GM12891 (cell line): ENCODE measurements around the gene BICC1.

ENCODE experiments used
- POLR2A ChIP-seq: IDR thresholded peaks from 2 replicates; pipeline ENCODE4 v1.6.1; 2011; ENCODE audit warnings: low read depth, low read length, control low read depth
- POLR2AphosphoS5 ChIP-seq: IDR thresholded peaks from 2 replicates; pipeline ENCODE4 v1.6.1; 2011; ENCODE audit warnings: low read depth, low read length, control low read depth
- TAF1 ChIP-seq: IDR thresholded peaks from 2 replicates; pipeline ENCODE4 v1.6.1; 2011; ENCODE audit warnings: low read depth, low read length, control low read depth

DNA sequence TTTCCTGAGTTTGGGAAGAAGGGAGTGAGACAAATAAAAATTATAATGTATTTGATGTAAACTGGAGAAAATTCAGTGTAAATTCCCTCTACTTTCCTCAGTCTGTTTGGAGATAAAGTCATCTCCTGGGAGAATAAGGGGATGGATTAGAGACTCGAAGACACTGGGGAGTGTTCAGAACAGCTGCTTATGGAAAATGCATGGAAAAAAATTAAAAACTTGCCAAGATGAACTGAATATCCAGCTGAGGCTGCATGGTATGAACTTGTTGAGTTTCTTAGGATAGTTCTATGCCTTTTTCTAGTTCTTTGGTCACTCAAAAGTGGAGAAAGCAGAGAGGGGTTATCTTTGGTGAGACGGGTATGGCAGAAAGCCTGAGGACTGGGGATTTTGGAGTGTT, 210.5 kb downstream of the BICC1 start:
- TF ChIP-seq TAF1, result no peak
- TF ChIP-seq POLR2A, result no peak
- TF ChIP-seq POLR2AphosphoS5, result no peak
